ENCODE data around the gene MYOG. TPM values are rescaled to one million over a fixed set of nuclear protein-coding genes. Genes with fewer than 3 reads are reported as not detected.

The MYOG gene
- total and polyA plus RNA-seq, 9 donors = 371 to 519 (median 463) TPM

- Histone ChIP-seq H3K27me3 (ENCODE audit: control insufficient read depth, insufficient read depth, low read length) (peaks cover 23% of the 10 kb centered on the region), H3K4me3 (ENCODE audit: low read length) (no peak overlapping the region), H3K9me3 (replicated peaks; ENCODE audit: control insufficient read depth, low read depth, low read length) (no peaks in the 10 kb centered on the region), H3K4me1 (ENCODE audit: control insufficient read depth, insufficient read depth, low read length) (peaks cover 34% of the 10 kb centered on the region), H3K27ac (ENCODE audit: low read length) (peak overlapping the region; percentile 11), H3K36me3 (ENCODE audit: control insufficient read depth, insufficient read depth, low read length) (peaks cover 22% of the 10 kb centered on the region)
- DNase-seq = no peak
- WGBS (ENCODE audit: insufficient coverage) = 32% methylated on average over 7 of the region's 9 CpGs
These were observed 4.2 kb downstream of the MYOG start for GRCh38 chr1:203081465-203082230.

GRCh38 chr1:203080456-203080855, 5.4 kb downstream of the MYOG start:
- no peaks in the 10 kb centered on the region for H3K9me3 ChIP-seq (replicated peaks; ENCODE audit: control insufficient read depth, low read depth, low read length)
- H3K4me3 ChIP-seq (ENCODE audit: low read length) = no peak overlapping the region
- H3K27me3 ChIP-seq (ENCODE audit: control insufficient read depth, insufficient read depth, low read length) = peaks cover 35% of the 10 kb centered on the region
- peaks cover 35% of the 10 kb centered on the region for H3K4me1 ChIP-seq (ENCODE audit: control insufficient read depth, insufficient read depth, low read length)
- peaks cover 22% of the 10 kb centered on the region for H3K36me3 ChIP-seq (ENCODE audit: control insufficient read depth, insufficient read depth, low read length)
- no CpG with 5 or more reads among the region's 5 CpGs for WGBS (ENCODE audit: insufficient coverage)
- no peak overlapping the region for H3K27ac ChIP-seq (ENCODE audit: low read length)
- no peak for DNase-seq

GRCh38 chr1:203078478-203078877, 7.3 kb downstream of the MYOG start:
- no peak for DNase-seq
- H3K4me1 ChIP-seq (ENCODE audit: control insufficient read depth, insufficient read depth, low read length) = peaks cover 42% of the 10 kb centered on the region
- no peak overlapping the region for H3K27ac ChIP-seq (ENCODE audit: low read length)
- peaks cover 12% of the 10 kb centered on the region for H3K36me3 ChIP-seq (ENCODE audit: control insufficient read depth, insufficient read depth, low read length)
- no CpG with 5 or more reads among the region's 3 CpGs for WGBS (ENCODE audit: insufficient coverage)
- H3K9me3 ChIP-seq (replicated peaks; ENCODE audit: control insufficient read depth, low read depth, low read length) = no peaks in the 10 kb centered on the region
- H3K27me3 ChIP-seq (ENCODE audit: control insufficient read depth, insufficient read depth, low read length) = peaks cover 45% of the 10 kb centered on the region
- H3K4me3 ChIP-seq (ENCODE audit: low read length) = no peak overlapping the region

GRCh38 chr1:203077956-203078355, 7.9 kb downstream of the MYOG start:
- peaks cover 40% of the 10 kb centered on the region for H3K4me1 ChIP-seq (ENCODE audit: control insufficient read depth, insufficient read depth, low read length)
- H3K9me3 ChIP-seq (replicated peaks; ENCODE audit: control insufficient read depth, low read depth, low read length) = no peaks in the 10 kb centered on the region
- WGBS (ENCODE audit: insufficient coverage) = 71% methylated on average over 2 of the region's 2 CpGs
- peaks cover 50% of the 10 kb centered on the region for H3K27me3 ChIP-seq (ENCODE audit: control insufficient read depth, insufficient read depth, low read length)
- DNase-seq = no peak
- no peak overlapping the region for H3K27ac ChIP-seq (ENCODE audit: low read length)
- H3K4me3 ChIP-seq (ENCODE audit: low read length) = no peak overlapping the region
- H3K36me3 ChIP-seq (ENCODE audit: control insufficient read depth, insufficient read depth, low read length) = peaks cover 10% of the 10 kb centered on the region

GRCh38 chr1:203077367-203077766, 8.4 kb downstream of the MYOG start:
- no CpG with 5 or more reads among the region's 3 CpGs for WGBS (ENCODE audit: insufficient coverage)
- H3K27ac ChIP-seq (ENCODE audit: low read length) = no peak overlapping the region
- H3K36me3 ChIP-seq (ENCODE audit: control insufficient read depth, insufficient read depth, low read length) = peaks cover 8% of the 10 kb centered on the region
- peaks cover 51% of the 10 kb centered on the region for H3K27me3 ChIP-seq (ENCODE audit: control insufficient read depth, insufficient read depth, low read length)
- H3K9me3 ChIP-seq (replicated peaks; ENCODE audit: control insufficient read depth, low read depth, low read length) = no peaks in the 10 kb centered on the region
- DNase-seq = no peak
- H3K4me1 ChIP-seq (ENCODE audit: control insufficient read depth, insufficient read depth, low read length) = peaks cover 34% of the 10 kb centered on the region
- H3K4me3 ChIP-seq (ENCODE audit: low read length) = no peak overlapping the region

- Histone ChIP-seq H3K36me3 (ENCODE audit: control insufficient read depth, insufficient read depth, low read length) (peaks cover 14% of the 10 kb centered on the region), H3K4me1 (ENCODE audit: control insufficient read depth, insufficient read depth, low read length) (peaks cover 28% of the 10 kb centered on the region), H3K9me3 (replicated peaks; ENCODE audit: control insufficient read depth, low read depth, low read length) (no peaks in the 10 kb centered on the region), H3K27me3 (ENCODE audit: control insufficient read depth, insufficient read depth, low read length) (peaks cover 46% of the 10 kb centered on the region), H3K4me3 (ENCODE audit: low read length) (peak overlapping the region; percentile 4), H3K27ac (ENCODE audit: low read length) (no peak overlapping the region)
- no peak for DNase-seq
- 29% methylated on average over 24 of the region's 30 CpGs for WGBS (ENCODE audit: insufficient coverage)
These were observed 9.7 kb downstream of the MYOG start for GRCh38 chr1:203076031-203076511.

GRCh38 chr1:203075236-203076030, 10.4 kb downstream of the MYOG start:
- Histone ChIP-seq H3K36me3 (ENCODE audit: control insufficient read depth, insufficient read depth, low read length) (peaks cover 14% of the 10 kb centered on the region), H3K27me3 (ENCODE audit: control insufficient read depth, insufficient read depth, low read length) (peaks cover 44% of the 10 kb centered on the region), H3K4me3 (ENCODE audit: low read length) (peak overlapping the region; percentile 4), H3K27ac (ENCODE audit: low read length) (no peak overlapping the region), H3K9me3 (replicated peaks; ENCODE audit: control insufficient read depth, low read depth, low read length) (no peaks in the 10 kb centered on the region), H3K4me1 (ENCODE audit: control insufficient read depth, insufficient read depth, low read length) (peaks cover 31% of the 10 kb centered on the region)
- WGBS (ENCODE audit: insufficient coverage) = 5% methylated on average over 53 of the region's 56 CpGs
- DNase-seq = no peak

- peaks cover 37% of the 10 kb centered on the region for H3K4me1 ChIP-seq (ENCODE audit: control insufficient read depth, insufficient read depth, low read length)
These were observed 11.2 kb downstream of the MYOG start for GRCh38 chr1:203074610-203075009.

GRCh38 chr1:203073469-203073868, 12.3 kb downstream of the MYOG start:
- H3K36me3 ChIP-seq (ENCODE audit: control insufficient read depth, insufficient read depth, low read length) = peaks cover 14% of the 10 kb centered on the region
- peaks cover 42% of the 10 kb centered on the region for H3K27me3 ChIP-seq (ENCODE audit: control insufficient read depth, insufficient read depth, low read length)
- peaks cover 48% of the 10 kb centered on the region for H3K4me1 ChIP-seq (ENCODE audit: control insufficient read depth, insufficient read depth, low read length)
- H3K4me3 ChIP-seq (ENCODE audit: low read length) = no peak overlapping the region
- no peak overlapping the region for H3K27ac ChIP-seq (ENCODE audit: low read length)
- WGBS (ENCODE audit: insufficient coverage) = 90% methylated on average over 1 of the region's 2 CpGs
- H3K9me3 ChIP-seq (replicated peaks; ENCODE audit: control insufficient read depth, low read depth, low read length) = no peaks in the 10 kb centered on the region
- DNase-seq = no peak

More at GRCh38 chr1:203074610-203075009, 11.2 kb downstream of the MYOG start:
- Histone ChIP-seq H3K27ac (ENCODE audit: low read length) (no peak overlapping the region), H3K27me3 (ENCODE audit: control insufficient read depth, insufficient read depth, low read length) (peaks cover 42% of the 10 kb centered on the region), H3K9me3 (replicated peaks; ENCODE audit: control insufficient read depth, low read depth, low read length) (no peaks in the 10 kb centered on the region), H3K4me3 (ENCODE audit: low read length) (no peak overlapping the region), H3K36me3 (ENCODE audit: control insufficient read depth, insufficient read depth, low read length) (peaks cover 14% of the 10 kb centered on the region)
- DNase-seq = no peak

- 71% methylated on average over 2 of the region's 3 CpGs for WGBS (ENCODE audit: insufficient coverage)
These were observed 12.9 kb downstream of the MYOG start for GRCh38 chr1:203072911-203073310.

More at GRCh38 chr1:203072911-203073310, 12.9 kb downstream of the MYOG start:
- Histone ChIP-seq H3K27me3 (ENCODE audit: control insufficient read depth, insufficient read depth, low read length) (peaks cover 42% of the 10 kb centered on the region), H3K9me3 (replicated peaks; ENCODE audit: control insufficient read depth, low read depth, low read length) (no peaks in the 10 kb centered on the region), H3K4me1 (ENCODE audit: control insufficient read depth, insufficient read depth, low read length) (peaks cover 54% of the 10 kb centered on the region), H3K36me3 (ENCODE audit: control insufficient read depth, insufficient read depth, low read length) (peaks cover 15% of the 10 kb centered on the region), H3K27ac (ENCODE audit: low read length) (no peak overlapping the region), H3K4me3 (ENCODE audit: low read length) (no peak overlapping the region)
- DNase-seq = no peak

Data from muscle of leg (tissue), 11 donors.